Activated T-helper 1 cell treated with anti-CD3 and anti-CD28 coated beads, Interleukin-12 subunit alpha, Interleukin-12 subunit beta, Interleukin-2, Interleukin-4 antibody, amounts not matched to agents 30 ng/mL and 10 ng/mL and 1 ng/mL, durations not matched to agents 14 hours and 24 hours and 36 hours (primary cell): ENCODE measurements around the gene KDM5B. TPM values are rescaled to one million over a fixed set of nuclear protein-coding genes. Genes with fewer than 3 reads are reported as not detected.
"Not testable (repeated sequence)": the region's sequence is repeated elsewhere in the genome, so short reads cannot be mapped to it uniquely, and the experiment has no call there.

Experiments
- DNase-seq: peaks from one replicate; pipeline ENCODE4 v3.0.0; 2021; ENCODE audit warnings: low spot score
- H3K27ac Mint-ChIP-seq: one replicate; pipeline ENCODE4 v1.8.0; 2021; ENCODE audit warnings: mild to moderate bottlenecking, mixed read lengths
- H3K27me3 Mint-ChIP-seq: one replicate; pipeline ENCODE4 v1.8.0; 2022; ENCODE audit warnings: mild to moderate bottlenecking, moderate library complexity, mixed read lengths; ENCODE audit not compliant: insufficient read depth
- H3K36me3 Mint-ChIP-seq: one replicate; pipeline ENCODE4 v1.8.0; 2021; ENCODE audit warnings: low read depth, mixed read lengths
- H3K4me1 Mint-ChIP-seq: one replicate; pipeline ENCODE4 v1.8.0; 2021; ENCODE audit warnings: low read depth, mixed read lengths
- H3K4me3 Mint-ChIP-seq: one replicate; pipeline ENCODE4 v1.8.0; 2021; ENCODE audit warnings: mild to moderate bottlenecking, moderate library complexity, mixed read lengths
- H3K9me3 Mint-ChIP-seq: one replicate; pipeline ENCODE4 v1.8.0; 2021; ENCODE audit warnings: mixed read lengths
- intact Hi-C: fragments of 100-400 bp; cut with micrococcal nuclease; formaldehyde crosslinking; loops from one replicate; pipeline ENCODE4 v1.15.1; 2024
- total RNA-seq: library from RNA; stranded (reverse); gene quantifications from 2 replicates; pipeline ENCODE4 v1.2.3, GENCODE V29; 2022

The KDM5B gene
- total RNA-seq, 1 donor from 2014 or later: 102 TPM

- intact Hi-C loops: loop anchor here (5.0 kb wide), 1 partner anchor 243 kb away; no protein-coding TSS in a partner anchor
- DNase-seq: no peak
- H3K9me3 Mint-ChIP-seq: no peaks in the 10 kb centered on the region
- H3K4me3 Mint-ChIP-seq: no peak overlapping the region
- no peaks in the 10 kb centered on the region for H3K4me1 Mint-ChIP-seq
- peaks cover 57% of the 10 kb centered on the region for H3K36me3 Mint-ChIP-seq
- no peak overlapping the region for H3K27ac Mint-ChIP-seq
- no peaks in the 10 kb centered on the region for H3K27me3 Mint-ChIP-seq
These were observed 53.9 kb downstream of the KDM5B start for GRCh38 chr1:202754293-202754692.

DNA sequence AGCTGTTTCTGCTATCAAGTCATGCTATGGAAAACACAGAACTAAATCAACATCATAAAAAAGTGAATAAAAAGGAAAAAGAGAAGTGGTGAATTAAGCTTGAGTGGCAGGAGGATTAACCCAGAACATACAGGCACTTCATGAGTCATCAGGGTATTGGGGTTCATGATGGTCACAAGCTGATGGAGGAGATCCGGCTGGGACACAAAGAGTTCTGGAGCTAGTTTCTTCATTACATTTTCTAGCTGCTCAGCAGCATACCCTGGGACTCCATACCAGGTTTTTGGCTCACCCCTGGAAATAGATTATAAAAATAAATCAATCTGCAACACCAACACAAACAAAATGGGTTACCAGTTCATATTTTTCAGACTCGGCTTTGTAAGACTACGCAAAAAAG is 55.4 kb downstream of the KDM5B start:
- Mint-ChIP-seq H3K36me3 (peaks cover 56% of the 10 kb centered on the region), H3K4me3 (no peak overlapping the region), H3K9me3 (no peaks in the 10 kb centered on the region), H3K4me1 (no peaks in the 10 kb centered on the region), H3K27me3 (no peaks in the 10 kb centered on the region), H3K27ac (no peak overlapping the region)
- intact Hi-C loops: loop anchor here (5.0 kb wide), 1 partner anchor 245 kb away; no protein-coding TSS in a partner anchor
- DNase-seq: no peak

DNA sequence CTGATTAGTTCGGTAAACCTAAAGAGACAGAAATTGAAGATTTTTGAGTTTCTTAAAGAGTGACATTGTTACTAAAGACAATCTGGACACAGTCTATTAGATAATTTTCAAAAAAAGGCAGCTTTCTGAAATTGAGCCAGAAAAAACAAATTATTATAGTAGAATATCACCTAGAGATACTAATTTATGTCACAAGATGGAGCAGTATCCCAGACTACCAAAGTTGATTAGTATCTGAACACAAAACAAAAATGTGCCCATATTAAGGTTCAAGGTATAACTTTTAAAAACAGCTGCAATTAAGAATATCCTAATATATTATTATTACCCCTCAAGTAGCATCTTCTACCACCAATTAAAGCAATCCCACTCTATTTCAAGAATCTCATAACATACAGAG is 57.5 kb downstream of the KDM5B start:
- no peak for DNase-seq
- Mint-ChIP-seq H3K9me3 (no peaks in the 10 kb centered on the region), H3K27ac (no peak overlapping the region), H3K27me3 (no peaks in the 10 kb centered on the region), H3K36me3 (peaks cover 56% of the 10 kb centered on the region), H3K4me1 (no peaks in the 10 kb centered on the region), H3K4me3 (no peak overlapping the region)
- intact Hi-C loops: loop anchor here (1.0 to 5.0 kb wide), 2 partner anchors 102 to 247 kb away; no protein-coding TSS in a partner anchor

- peaks cover 56% of the 10 kb centered on the region for H3K36me3 Mint-ChIP-seq
- no peaks in the 10 kb centered on the region for H3K4me1 Mint-ChIP-seq
- H3K27me3 Mint-ChIP-seq: no peaks in the 10 kb centered on the region
- no peak for DNase-seq
- H3K9me3 Mint-ChIP-seq: peaks cover 2% of the 10 kb centered on the region
- intact Hi-C loops: loop anchor here (1.0 to 5.0 kb wide), 2 partner anchors 102 to 247 kb away; no protein-coding TSS in a partner anchor
- H3K4me3 Mint-ChIP-seq: no peak overlapping the region
- no peak overlapping the region for H3K27ac Mint-ChIP-seq
These were observed 58.2 kb downstream of the KDM5B start for GRCh38 chr1:202750024-202750423.

DNA sequence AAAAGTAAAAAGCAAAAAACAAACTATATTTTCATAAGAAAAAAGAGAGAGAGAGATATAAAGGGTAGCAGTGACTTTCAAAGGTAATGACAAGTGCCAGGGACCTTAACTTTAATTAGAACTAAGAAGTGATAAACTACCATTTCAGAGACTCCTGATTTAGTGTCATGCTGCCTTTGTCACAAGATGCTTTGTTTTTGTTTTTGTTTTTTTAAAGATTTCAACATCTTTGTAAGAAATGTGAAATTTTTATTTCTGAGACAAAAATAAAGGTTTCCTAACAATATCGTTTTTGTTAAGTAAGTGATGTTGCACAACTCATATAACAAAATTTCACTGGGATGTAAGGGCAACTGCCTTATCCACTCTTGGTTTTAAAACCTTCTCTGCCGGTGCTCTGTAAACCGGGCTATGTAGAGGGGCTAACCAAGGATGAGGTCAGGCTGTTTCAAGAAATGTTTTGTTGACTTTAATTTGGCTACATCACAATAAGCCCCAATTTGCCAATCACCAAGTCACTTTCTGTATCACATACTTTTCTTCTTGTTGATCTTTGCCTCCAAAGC is 62.8 kb downstream of the KDM5B start:
- Mint-ChIP-seq H3K4me3 (no peak overlapping the region), H3K9me3 (peaks cover 6% of the 10 kb centered on the region), H3K36me3 (peaks cover 66% of the 10 kb centered on the region), H3K27ac (no peak overlapping the region), H3K27me3 (no peaks in the 10 kb centered on the region), H3K4me1 (no peaks in the 10 kb centered on the region)
- no peak for DNase-seq
- intact Hi-C loops: no loop called here

DNA sequence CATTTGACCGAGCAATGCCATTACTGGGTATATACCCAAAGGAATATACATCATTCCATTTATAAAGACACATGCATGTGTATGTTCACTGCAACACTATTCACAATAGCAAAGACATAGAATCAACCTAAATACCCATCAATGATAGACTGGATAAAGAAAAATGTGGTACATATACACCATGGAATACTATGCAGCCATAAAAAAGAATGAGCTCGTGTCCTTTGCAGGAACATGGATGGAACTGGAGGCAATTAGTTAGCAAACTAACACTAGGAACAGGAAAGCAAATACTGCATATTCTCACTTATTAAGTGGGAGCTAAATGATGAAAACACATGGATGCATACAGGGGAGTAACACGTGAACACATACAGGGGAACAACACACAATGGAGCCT is 63.5 kb downstream of the KDM5B start:
- H3K27me3 Mint-ChIP-seq, intact Hi-C loops, DNase-seq, H3K9me3 Mint-ChIP-seq, H3K4me3 Mint-ChIP-seq, H3K27ac Mint-ChIP-seq, H3K4me1 Mint-ChIP-seq: not testable (repeated sequence)
- peaks cover 66% of the 10 kb centered on the region for H3K36me3 Mint-ChIP-seq

DNA sequence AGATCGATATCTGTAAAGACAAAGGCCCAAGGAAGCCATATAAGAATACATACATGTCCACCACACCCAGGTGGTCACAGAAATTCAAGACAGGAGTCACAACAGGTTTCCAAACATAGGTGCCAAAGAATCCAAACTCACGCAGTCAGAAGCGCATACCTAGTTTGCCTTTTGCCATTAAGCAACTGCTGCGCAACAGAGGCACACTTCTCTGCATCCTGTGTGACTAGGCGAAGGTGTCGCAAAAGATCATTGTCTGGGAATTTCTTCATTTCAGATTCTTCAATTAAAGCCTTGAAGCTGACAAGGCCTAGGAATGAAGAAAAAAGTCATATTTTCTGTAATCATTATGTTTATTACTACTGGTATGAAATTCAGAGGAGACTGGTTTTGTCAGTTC is 65.7 kb downstream of the KDM5B start:
- Mint-ChIP-seq H3K27ac (no peak overlapping the region), H3K4me3 (no peak overlapping the region), H3K4me1 (no peaks in the 10 kb centered on the region), H3K27me3 (no peaks in the 10 kb centered on the region), H3K36me3 (peaks cover 62% of the 10 kb centered on the region), H3K9me3 (peaks cover 6% of the 10 kb centered on the region)
- DNase-seq: no peak
- intact Hi-C loops: no loop called here

DNA sequence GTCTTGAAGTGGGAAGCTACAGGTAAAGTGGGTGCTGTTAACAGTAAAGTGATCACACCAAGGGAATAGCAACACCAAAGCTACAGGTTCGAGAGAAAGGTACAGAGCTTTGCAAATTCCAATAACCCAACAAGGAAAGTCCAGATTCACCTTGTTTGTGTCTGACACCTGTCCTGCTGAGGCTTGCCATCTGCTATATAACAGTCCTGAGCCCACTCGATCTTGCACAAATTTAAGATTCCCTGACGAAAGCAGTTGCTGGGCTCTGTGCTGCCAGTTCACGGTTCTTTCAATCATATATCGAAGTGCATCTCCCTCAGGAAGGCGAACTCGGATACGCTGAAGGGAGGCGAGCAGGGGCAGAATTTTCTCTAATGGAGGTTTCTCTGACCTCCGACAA is 75.0 kb downstream of the KDM5B start:
- intact Hi-C loops: no loop called here
- no peak for DNase-seq
- Mint-ChIP-seq H3K27me3 (no peaks in the 10 kb centered on the region), H3K36me3 (peaks cover 72% of the 10 kb centered on the region), H3K9me3 (no peaks in the 10 kb centered on the region), H3K27ac (no peak overlapping the region), H3K4me3 (no peak overlapping the region), H3K4me1 (no peaks in the 10 kb centered on the region)

GRCh38 chr1:202728951-202729350 is 79.3 kb downstream of the KDM5B start:
- intact Hi-C loops: no loop called here
- Mint-ChIP-seq H3K4me3 (no peak overlapping the region), H3K27ac (no peak overlapping the region), H3K27me3 (no peaks in the 10 kb centered on the region), H3K36me3 (peaks cover 64% of the 10 kb centered on the region), H3K4me1 (no peaks in the 10 kb centered on the region), H3K9me3 (no peaks in the 10 kb centered on the region)
- no peak for DNase-seq

DNA sequence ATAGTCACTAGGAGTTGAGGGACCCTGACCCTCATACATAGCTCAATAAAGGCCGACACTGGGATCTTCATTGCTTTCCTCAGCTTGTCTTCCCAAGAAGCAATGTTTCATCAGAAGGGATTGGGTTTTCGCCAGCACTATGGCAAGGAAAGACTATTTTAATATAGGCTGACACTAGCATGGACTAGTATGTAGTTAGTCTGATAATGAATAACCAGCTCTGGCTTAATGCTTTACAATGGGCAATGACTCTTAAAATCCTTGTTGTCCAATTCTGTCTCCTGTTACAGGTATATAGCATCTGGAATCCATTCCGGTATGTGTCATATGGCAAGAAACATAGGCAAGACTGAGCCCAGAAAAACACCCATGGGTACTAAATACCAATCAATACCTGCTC is 82.7 kb downstream of the KDM5B start:
- Mint-ChIP-seq H3K36me3 (peaks cover 36% of the 10 kb centered on the region), H3K27me3 (no peaks in the 10 kb centered on the region), H3K4me3 (no peak overlapping the region), H3K27ac (no peak overlapping the region), H3K9me3 (no peaks in the 10 kb centered on the region), H3K4me1 (no peaks in the 10 kb centered on the region)
- intact Hi-C loops: no loop called here
- no peak for DNase-seq

DNA sequence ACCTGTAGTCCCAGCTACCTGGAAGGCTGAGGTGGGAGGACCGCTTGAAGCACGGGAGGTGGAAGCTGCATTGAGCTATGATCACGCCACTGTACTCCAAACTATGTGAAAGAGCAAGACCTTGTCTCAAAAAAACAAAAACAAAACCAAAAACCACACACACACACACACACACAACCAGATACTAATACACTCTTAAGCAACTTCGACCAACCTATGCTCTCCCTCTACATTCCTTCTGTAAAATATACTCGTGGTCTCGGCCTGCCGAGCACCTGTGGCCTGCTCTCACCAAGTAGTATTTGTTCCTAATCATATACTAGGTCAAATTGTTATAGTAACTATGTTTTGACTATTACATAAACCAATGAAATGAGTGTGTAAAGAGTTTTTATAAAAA is 84.5 kb downstream of the KDM5B start:
- DNase-seq: no peak
- H3K4me3 Mint-ChIP-seq: no peak overlapping the region
- intact Hi-C loops: no loop called here
- H3K4me1 Mint-ChIP-seq: no peaks in the 10 kb centered on the region
- H3K27me3 Mint-ChIP-seq: peaks cover 6% of the 10 kb centered on the region
- peaks cover 21% of the 10 kb centered on the region for H3K36me3 Mint-ChIP-seq
- H3K9me3 Mint-ChIP-seq: no peaks in the 10 kb centered on the region
- H3K27ac Mint-ChIP-seq: no peak overlapping the region

DNA sequence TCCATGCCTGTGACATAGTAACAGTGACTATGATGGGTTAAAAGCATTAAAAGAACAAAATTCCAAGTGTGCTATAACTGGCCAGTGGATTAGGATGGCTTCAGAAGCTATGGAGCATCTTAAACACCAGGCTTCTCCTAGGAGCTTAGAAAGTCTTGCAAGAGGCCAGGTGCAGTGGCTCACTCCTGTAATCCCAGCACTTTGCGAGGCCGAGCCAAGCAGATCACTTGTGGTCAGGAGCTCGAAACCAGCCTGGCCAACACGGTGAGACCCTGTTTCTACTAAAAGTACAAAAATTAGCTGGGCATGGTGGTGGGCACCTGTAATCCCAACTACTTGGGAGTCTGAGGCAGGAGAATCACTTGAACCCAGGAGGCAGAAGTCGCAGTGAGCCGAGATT is 85.2 kb downstream of the KDM5B start:
- H3K4me1 Mint-ChIP-seq, H3K9me3 Mint-ChIP-seq, DNase-seq, H3K27ac Mint-ChIP-seq, H3K4me3 Mint-ChIP-seq, intact Hi-C loops: not testable (repeated sequence)
- H3K27me3 Mint-ChIP-seq: peaks cover 13% of the 10 kb centered on the region
- H3K36me3 Mint-ChIP-seq: peaks cover 17% of the 10 kb centered on the region

- no peaks in the 10 kb centered on the region for H3K4me1 Mint-ChIP-seq
- DNase-seq: no peak
- no peaks in the 10 kb centered on the region for H3K36me3 Mint-ChIP-seq
- H3K9me3 Mint-ChIP-seq: no peaks in the 10 kb centered on the region
- H3K27ac Mint-ChIP-seq: no peak overlapping the region
- H3K27me3 Mint-ChIP-seq: peaks cover 48% of the 10 kb centered on the region
- no peak overlapping the region for H3K4me3 Mint-ChIP-seq
- intact Hi-C loops: no loop called here
These were observed 91.6 kb downstream of the KDM5B start for GRCh38 chr1:202716654-202717053.

DNA sequence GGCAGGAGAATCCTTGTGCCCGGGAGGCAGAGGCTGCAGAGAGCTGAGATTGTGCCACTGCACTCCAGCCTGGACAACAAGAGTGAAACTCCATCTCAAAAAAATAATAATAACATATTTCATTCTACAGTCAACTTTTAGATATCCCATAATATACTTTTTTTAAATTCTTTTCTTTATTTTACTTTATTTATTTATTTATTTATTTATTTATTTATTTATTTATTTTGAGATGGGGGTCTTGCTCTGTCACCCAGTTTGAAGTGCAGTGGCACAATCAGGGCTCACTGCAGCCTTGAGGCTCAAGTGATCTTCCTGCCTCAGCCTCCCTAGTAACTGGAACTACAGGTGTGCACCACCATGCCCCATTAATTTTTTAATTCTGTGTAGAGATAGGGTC is 94.0 kb downstream of the KDM5B start:
- peaks cover 61% of the 10 kb centered on the region for H3K27me3 Mint-ChIP-seq
- H3K9me3 Mint-ChIP-seq, H3K36me3 Mint-ChIP-seq, intact Hi-C loops, H3K4me3 Mint-ChIP-seq, DNase-seq, H3K4me1 Mint-ChIP-seq, H3K27ac Mint-ChIP-seq: not testable (repeated sequence)
